Measurements from ENCODE around the gene CEACAM16. TPM values are rescaled to one million over a fixed set of nuclear protein-coding genes. Genes with fewer than 3 reads are reported as not detected.
A peak's percentile ranks its signal among the peaks of the same experiment; 100 is the strongest.
"Not testable (repeated sequence)": the region's sequence is repeated elsewhere in the genome, so short reads cannot be mapped to it uniquely, and the experiment has no call there.

The CEACAM16 gene
- total RNA-seq, 1 donor from 2014 or later = under 0.01 TPM

GRCh38 chr19:44702551-44703176 is 3.7 kb downstream of the CEACAM16 start:
- no peak for DNase-seq (ENCODE audit: low read depth in 2 of 2)

- DNase-seq (ENCODE audit: low read depth in 2 of 2) = no peak
Observed at GRCh38 chr19:44703336-44704078, 4.6 kb downstream of the CEACAM16 start.

GRCh38 chr19:44704982-44705381 is 6.0 kb downstream of the CEACAM16 start:
- no peak for DNase-seq (ENCODE audit: low read depth in 2 of 2)

GRCh38 chr19:44705502-44706010 is 6.6 kb downstream of the CEACAM16 start:
- DNase-seq (ENCODE audit: low read depth in 2 of 2) = no peak

GRCh38 chr19:44706506-44707236 is 7.7 kb downstream of the CEACAM16 start:
- no peak for DNase-seq (ENCODE audit: low read depth in 2 of 2)

GRCh38 chr19:44707794-44708193 is 8.8 kb downstream of the CEACAM16 start:
- no peak for DNase-seq (ENCODE audit: low read depth in 2 of 2)

- no peak for DNase-seq (ENCODE audit: low read depth in 2 of 2)
Observed at GRCh38 chr19:44708940-44709339, 10.0 kb downstream of the CEACAM16 start.

GRCh38 chr19:44709434-44710266 is 10.7 kb downstream of the CEACAM16 start:
- DNase-seq (ENCODE audit: low read depth in 2 of 2) = not testable (repeated sequence)

GRCh38 chr19:44710483-44710882 is 11.5 kb downstream of the CEACAM16 start:
- DNase-seq (ENCODE audit: low read depth in 2 of 2) = peak in 1 of 2 donors; percentile 37

GRCh38 chr19:44712864-44713515 is 14.0 kb downstream of the CEACAM16 start:
- no peak for DNase-seq (ENCODE audit: low read depth in 2 of 2)

GRCh38 chr19:44714597-44715169 is 15.7 kb downstream of the CEACAM16 start:
- DNase-seq (ENCODE audit: low read depth in 2 of 2) = no peak

GRCh38 chr19:44717603-44718002 is 18.7 kb downstream of the CEACAM16 start:
- DNase-seq (ENCODE audit: low read depth in 2 of 2) = no peak

- DNase-seq (ENCODE audit: low read depth in 2 of 2) = peak; percentile 96 to 97
Observed at GRCh38 chr19:44718441-44719261, 19.7 kb downstream of the CEACAM16 start.

- DNase-seq (ENCODE audit: low read depth in 2 of 2) = peak in 1 of 2 donors; percentile 33
Observed at GRCh38 chr19:44719262-44719701, 20.3 kb downstream of the CEACAM16 start.

GRCh38 chr19:44720396-44720795 is 21.4 kb downstream of the CEACAM16 start:
- DNase-seq (ENCODE audit: low read depth in 2 of 2) = not testable (repeated sequence)

- no peak for DNase-seq (ENCODE audit: low read depth in 2 of 2)
Observed at GRCh38 chr19:44720945-44721344, 22.0 kb downstream of the CEACAM16 start.

- DNase-seq (ENCODE audit: low read depth in 2 of 2) = not testable (repeated sequence)
Observed at GRCh38 chr19:44721369-44721768, 22.4 kb downstream of the CEACAM16 start.

GRCh38 chr19:44722131-44723121 is 23.5 kb downstream of the CEACAM16 start:
- DNase-seq (ENCODE audit: low read depth in 2 of 2) = peak; percentile 54 to 63

Measured in lung microvascular endothelial cell (primary cell).